ENCODE measurements around the gene MAML3.

- no peak for TF ChIP-seq CTCF (IDR thresholded peaks at IDR 0.05)
- TF ChIP-seq POLR2A (IDR thresholded peaks at IDR 0.05) = no peak
Observed at GRCh38 chr4:139851639-139852038, 302.3 kb downstream of the MAML3 start.

Data from uterus (tissue), 2 donors.